OCI-LY7 (cell line): Measurements from ENCODE around the gene HDAC4.

Experiments
- EZH2phosphoT487 ChIP-seq: fragments of 200-600 bp; sonication (generic); IDR thresholded peaks from 2 replicates; pipeline ENCODE4 v1.6.1; 2018; ENCODE audit warnings: low read depth, borderline replicate concordance, mild to moderate bottlenecking, mixed run types, antibody characterized with exemption, low read length, moderate library complexity, mixed read lengths
- TF ChIP-seq, protein P1 (sequence below): fragments of 200-600 bp; sonication (generic); conservative IDR thresholded peaks from 2 replicates; pipeline ENCODE4 v1.5.1; 2014; ENCODE audit warnings: mild to moderate bottlenecking, antibody characterized with exemption, low read length, moderate library complexity, mixed read lengths

DNA sequence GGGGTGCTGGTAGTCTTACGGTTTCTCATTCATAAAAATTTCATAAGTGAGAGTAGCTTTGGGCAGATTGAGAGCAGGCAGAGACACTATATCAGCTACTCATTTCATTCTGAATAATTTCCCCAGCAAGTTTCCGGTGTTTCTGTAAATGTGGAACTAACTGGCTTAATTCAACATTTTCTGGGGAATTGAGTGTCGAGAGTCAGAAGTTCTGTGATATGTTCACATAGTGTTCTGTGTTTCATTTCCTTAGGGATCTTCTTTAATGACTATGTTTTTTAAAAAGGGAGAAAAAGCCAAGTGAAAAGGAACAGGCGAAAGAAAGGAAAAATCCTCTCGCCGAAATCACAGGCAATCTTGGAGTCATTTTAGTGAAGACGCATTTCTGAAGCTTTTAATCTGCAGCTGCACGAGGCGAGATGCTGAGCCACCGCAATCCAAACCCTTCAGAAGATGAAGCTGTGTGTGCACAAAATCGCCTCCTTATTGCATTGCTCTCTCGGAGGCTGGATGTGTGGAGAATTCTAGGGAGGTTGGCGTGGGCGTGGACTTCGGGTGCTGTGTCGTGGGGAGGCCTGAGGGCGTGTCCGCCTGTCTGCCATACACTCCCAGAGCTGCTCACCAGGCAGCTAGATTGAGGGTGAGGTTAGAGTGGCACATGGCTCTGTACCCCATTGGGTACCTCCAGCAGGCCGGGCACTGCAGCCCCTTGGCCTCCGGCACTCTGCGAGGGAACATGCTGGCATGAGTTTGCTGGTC lies 38.4 kb upstream of the HDAC4 start:
- TF ChIP-seq, protein P1, sequence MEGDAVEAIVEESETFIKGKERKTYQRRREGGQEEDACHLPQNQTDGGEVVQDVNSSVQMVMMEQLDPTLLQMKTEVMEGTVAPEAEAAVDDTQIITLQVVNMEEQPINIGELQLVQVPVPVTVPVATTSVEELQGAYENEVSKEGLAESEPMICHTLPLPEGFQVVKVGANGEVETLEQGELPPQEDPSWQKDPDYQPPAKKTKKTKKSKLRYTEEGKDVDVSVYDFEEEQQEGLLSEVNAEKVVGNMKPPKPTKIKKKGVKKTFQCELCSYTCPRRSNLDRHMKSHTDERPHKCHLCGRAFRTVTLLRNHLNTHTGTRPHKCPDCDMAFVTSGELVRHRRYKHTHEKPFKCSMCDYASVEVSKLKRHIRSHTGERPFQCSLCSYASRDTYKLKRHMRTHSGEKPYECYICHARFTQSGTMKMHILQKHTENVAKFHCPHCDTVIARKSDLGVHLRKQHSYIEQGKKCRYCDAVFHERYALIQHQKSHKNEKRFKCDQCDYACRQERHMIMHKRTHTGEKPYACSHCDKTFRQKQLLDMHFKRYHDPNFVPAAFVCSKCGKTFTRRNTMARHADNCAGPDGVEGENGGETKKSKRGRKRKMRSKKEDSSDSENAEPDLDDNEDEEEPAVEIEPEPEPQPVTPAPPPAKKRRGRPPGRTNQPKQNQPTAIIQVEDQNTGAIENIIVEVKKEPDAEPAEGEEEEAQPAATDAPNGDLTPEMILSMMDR = no peak
- no peak for TF ChIP-seq EZH2phosphoT487
